GM19351 (cell line): ENCODE data around the gene HAPSTR1.
A peak's percentile ranks its signal among the peaks of the same experiment; 100 is the strongest.
"Not testable (repeated sequence)": the region's sequence is repeated elsewhere in the genome, so short reads cannot be mapped to it uniquely, and the experiment has no call there.

Experiments
- ATAC-seq: cut with Tn5 transposase; IDR thresholded peaks from one replicate; pipeline ENCODE4 v1.9.1; 2021; ENCODE audit warnings: mild to moderate bottlenecking, moderate library complexity; ENCODE audit not compliant: unreplicated experiment

HAPSTR1 gene

GRCh38 chr16:9070254-9070653 lies 21.2 kb upstream of the HAPSTR1 start:
- no peak for ATAC-seq

GRCh38 chr16:9071377-9071776 lies 20.1 kb upstream of the HAPSTR1 start:
- ATAC-seq, result no peak

DNA sequence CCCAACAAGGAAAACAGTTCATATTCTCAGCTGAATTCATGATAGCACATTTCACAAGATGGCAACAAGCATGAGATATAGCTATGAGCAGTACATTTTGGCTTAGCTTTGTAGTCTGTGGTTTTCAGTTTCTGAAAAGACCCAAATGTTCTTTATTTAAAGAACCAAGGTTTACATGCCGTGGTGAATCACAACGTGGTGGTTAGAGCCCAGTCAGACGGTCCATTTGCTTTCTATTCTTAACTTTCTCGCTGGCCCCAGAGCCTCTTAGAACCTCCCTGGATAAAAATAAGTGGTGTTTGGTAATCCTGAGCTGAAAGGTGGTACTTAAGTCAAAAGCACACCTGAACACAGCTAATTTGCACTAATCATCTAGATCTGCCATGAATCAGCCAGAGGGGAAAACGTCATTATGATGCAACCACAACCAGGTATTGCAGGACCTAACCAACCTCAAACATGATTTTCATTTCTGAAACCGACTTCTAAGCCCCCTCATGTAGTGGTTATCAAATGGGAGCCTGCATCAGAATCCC lies 18.6 kb upstream of the HAPSTR1 start:
- peak; percentile 66 for ATAC-seq

DNA sequence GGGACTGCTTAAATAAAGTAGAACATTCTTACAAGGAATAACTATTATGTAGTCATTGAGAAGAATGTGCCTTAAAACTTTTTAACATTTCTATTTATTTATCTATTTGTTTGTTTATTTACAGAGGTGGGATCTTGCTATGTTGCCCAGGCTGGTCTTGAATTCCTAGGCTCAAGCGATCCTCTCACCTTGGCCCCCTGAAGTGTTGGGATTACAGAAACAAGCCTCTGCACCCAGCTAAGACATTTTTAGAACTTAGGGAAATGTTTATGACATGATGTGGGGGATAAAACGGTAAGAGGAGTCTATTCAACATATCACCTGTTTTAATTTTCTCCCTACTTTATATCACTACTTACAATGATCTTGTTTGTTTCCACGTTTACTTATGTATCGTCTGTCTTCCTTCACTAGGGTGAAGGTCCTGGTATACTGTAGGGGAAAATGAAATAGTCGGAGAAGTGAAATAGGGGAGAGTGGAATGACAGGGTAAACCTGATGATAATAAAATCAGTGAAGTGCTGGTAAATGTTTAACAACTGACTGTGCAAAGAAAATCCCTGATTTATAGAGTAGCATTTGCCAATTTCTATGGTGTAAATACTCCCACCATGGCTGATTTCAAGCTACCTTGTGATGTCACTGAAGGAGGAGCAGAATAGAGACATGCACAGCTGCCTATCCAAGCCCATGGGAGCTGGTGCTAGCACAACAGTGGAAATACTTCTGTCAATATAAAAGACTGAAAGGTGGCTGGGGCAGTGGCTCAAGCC lies 16.0 kb upstream of the HAPSTR1 start:
- ATAC-seq, result no peak

- ATAC-seq, result no peak
Observed at GRCh38 chr16:9077091-9077809, 14.2 kb upstream of the HAPSTR1 start.

DNA sequence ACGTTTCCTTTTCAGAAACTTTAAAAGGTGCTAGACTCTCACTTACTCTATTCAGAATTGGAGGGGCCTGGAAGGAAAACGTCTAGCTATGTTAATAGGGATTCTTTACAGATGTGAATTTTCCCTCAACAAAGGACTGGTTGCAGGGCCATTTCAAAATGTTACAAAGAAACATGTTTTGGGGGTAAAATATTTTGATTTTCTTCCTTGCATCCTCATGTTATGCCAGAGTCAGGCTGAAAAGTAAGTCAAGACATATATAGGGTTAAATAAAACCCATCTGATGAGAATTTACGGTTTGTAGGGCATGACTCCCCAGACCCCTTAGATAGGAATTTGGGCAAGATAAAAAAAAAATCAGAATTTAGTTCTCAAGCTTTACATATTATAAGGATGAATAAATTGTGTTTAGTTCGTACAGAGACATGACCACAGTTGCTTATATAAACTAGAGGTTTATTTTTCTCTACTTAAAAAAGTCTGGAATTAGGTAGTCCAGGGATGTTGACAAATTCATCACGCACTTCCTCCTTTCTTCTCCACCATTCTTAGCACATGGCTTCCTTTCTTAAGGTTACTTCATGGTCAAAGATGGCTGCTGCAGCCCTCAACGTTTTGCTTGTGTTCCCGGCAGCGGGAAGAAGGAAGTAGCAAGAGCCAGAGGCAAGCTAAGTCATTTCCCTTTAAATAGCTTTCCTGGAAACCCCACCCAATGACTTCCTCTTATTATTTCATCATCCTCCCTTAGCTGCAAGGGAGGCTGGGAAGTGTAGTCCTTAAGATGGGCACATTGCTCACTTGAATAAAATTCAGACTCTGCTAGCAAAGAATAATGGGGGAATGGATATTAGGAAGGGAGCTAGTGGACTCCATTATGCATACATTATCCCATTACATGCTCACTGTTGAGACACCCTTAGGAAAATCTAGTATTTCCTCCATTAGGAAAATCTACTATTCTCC lies 12.7 kb upstream of the HAPSTR1 start:
- peak; percentile 57 for ATAC-seq

GRCh38 chr16:9079430-9079812 lies 12.0 kb upstream of the HAPSTR1 start:
- ATAC-seq, result no peak

DNA sequence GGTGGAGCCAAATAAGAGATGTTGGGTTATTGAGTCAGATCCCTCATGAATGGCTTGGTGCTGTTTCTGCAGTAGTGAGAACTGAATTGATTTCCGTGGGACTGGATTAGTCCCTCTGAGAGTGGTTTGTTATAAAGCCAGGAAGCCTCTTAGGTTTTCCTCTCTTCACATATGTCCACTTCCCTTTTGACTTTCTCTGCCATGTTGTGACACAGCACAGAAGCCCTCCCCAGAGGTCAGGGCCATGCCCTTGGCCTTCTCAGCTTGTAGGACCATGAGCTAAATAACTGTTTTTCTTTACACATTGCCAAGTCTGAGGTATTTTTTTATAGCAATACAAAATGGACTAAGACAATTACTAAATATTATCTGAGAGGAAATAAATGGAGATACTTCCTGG lies 10.3 kb upstream of the HAPSTR1 start:
- no peak for ATAC-seq

GRCh38 chr16:9081843-9082242 lies 9.6 kb upstream of the HAPSTR1 start:
- ATAC-seq, result no peak

DNA sequence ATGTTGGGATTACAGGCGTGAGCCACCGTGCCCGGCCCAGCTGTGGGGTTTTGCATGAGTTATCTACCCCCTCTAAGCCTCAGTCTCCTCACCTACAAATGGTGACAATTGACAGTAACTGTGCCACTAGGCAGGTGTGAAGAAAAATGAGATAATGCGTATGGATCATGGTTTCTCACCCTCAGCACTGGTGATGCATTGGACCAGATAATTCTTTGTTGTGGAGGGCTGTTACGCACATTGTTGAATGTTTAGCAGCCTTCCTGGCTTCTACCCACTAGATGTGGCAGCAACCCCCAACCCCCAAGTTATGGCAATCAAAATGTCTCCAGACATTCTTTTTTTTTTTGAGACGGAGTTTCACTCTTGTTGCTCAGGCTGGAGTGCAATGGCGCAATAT lies 9.0 kb upstream of the HAPSTR1 start:
- ATAC-seq, result no peak

DNA sequence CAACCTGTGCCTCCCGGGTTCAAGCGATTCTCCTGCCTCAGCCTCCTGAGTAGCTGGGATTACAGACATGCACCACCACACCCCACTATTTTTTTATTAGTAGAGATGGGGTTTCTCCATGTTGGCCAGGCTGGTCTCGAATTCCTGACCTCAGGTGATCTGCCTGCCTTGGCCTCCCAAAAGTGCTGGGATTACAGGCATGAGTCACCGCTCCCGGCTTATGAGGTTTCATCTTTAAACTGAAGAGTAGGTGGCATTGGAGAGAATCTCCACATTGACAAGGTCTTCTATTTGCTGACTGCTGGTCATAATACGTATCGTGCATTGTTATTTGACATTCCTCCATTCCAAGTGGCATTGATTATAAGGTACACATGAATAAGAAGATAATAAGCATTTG lies 3.7 kb upstream of the HAPSTR1 start:
- not testable (repeated sequence) for ATAC-seq

DNA sequence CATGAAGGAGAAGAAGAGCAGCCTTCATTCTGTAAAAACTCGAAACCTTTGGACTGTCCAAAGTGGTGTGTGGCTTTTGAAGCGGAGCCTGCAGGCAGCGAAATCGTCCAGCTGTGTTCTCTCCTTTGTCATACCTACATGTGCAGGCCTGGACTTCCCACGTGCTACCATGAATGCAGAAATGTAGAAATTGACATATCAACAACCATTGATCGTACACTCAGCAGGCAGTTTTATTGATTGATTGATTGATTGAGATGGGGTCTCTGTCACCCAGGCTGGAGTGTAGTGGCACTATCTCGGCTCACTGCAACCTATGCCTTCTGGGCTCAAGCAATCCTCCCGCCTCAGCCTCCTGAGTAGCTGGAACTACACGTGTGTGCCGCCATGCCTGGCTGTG lies 2.6 kb upstream of the HAPSTR1 start:
- no peak for ATAC-seq

DNA sequence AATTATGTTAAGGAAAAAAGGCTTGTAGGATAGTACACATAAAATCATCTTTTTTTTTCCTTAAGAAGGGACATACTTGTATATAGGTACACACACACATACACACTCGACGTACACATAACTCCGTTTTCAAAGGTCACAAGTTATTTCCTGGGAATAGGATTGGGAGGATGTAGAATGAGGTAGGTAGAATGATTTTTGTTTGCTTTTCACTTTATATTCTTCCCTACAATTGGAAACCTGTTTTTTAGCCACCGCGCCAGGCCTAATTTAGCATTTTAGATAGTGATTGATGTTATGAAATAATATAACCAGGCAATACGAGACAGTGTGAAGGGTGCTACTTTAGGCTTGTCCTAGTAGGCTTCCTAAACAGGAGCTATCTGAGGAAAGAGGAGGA lies 1.8 kb upstream of the HAPSTR1 start:
- no peak for ATAC-seq

DNA sequence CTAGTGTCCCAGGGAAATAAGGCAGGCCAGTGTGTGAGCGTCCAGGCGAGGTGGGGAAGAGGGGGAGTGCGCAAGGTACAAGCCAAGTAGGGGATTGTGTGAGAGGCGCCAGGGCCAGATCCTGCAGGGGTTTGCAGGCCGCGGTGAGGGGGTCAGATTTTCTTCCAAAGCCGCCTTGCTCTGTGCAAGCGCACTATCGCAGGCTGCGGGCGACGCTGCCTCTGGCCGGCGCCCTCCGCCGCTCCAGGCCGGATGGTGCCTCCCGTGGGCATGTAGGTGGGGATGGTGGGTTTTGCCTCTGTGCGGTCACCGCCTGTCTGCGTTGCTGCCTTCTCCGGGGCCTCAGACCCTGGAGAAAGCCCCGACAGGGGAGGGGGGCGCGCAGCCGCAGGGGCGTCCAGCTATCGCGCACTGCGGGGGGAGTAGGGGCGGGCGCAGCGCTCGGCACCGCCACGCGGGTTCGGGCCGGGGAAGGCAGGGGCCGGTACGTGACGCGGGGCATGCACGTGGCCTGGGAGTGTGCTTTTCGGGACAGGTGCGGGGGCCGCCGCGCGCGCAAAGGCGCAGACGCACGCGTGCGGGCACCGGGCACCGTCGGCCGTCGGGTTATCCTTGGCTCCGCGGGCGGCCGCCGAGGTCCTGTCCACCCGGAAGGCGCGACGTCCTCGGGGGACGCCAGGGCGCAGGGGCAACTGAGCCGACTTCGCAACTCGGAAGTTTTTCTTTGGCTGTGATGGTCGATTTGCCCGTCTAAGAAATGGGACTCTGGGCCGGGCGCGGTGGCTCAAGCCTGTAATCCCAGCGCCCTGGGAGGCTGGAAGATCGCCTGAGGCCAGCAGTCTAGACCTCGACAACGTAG lies 1.1 kb upstream of the HAPSTR1 start:
- ATAC-seq, result no peak

- ATAC-seq, result peak; percentile 7
Observed at GRCh38 chr16:9091867-9092281, 430 bp downstream of the HAPSTR1 start.

- no peak for ATAC-seq
Observed at GRCh38 chr16:9092282-9092977, 986 bp downstream of the HAPSTR1 start.

DNA sequence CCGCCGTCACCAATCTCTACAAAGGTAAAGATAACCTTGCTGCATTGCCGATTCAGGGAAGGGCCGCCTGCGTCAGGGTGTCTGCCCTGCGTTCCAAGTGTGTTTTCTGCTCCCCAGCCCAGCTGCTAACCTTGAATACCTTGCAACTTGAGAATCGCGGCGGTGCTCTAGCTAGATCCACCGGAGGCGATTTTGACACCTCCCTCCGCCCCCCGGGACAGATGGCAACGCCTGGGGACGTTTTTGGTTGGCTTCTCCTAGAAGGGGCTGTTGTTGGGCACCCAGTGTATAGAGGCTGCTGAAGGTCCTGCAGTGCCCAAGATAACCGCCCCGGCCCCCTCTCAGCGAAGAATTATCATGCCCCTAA lies 1.5 kb downstream of the HAPSTR1 start:
- no peak for ATAC-seq

DNA sequence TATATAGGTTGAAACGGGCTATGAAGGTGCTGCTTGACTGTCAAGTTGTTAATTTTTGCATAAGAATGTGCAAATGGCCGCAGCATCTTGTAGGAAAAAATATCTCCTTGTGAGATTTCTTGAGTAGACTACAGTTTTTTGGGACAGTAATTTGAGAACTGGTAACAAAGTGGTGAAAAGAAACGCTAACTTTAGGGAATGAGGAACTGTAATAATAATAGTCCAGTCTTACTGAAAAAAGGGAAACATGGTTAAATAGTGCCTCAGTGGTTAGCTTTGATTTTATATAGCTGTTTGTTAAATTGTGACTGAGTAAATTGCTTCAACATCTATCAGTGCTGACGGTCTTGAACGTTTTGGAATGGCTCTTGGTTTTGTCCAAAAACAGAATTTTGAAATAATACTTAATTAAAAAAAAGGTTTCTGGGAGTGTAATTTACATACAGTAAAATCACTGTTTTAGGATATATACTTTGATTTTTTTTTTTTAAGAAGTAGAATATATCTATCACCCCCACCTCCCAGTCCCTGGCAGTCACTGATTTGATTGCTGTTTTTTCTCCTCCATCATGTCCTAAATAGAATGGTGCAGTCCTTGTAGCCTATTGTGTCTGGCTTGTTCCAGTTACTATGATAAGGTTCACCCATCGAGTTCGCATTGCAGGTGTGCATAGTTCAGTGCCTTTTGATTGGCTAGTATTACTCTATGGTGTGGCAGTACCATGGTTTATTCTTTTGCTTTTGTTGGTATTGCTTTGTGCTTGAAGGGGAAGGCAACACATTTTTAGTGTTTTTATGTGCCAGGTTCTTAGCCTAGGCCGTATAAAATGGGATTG lies 2.8 kb downstream of the HAPSTR1 start:
- ATAC-seq, result no peak

- no peak for ATAC-seq
Observed at GRCh38 chr16:9095171-9095570, 3.7 kb downstream of the HAPSTR1 start.
